H1 (cell line): ENCODE data around the gene CCDC7. TPM values are rescaled to one million over a fixed set of nuclear protein-coding genes. Genes with fewer than 3 reads are reported as not detected.

Experiments used
- CTCF ChIA-PET: fragments of 300-600 bp; sonication (Branson Sonifier 250); formaldehyde crosslinking; loops from one replicate; lab custom pipeline; 2021; ENCODE audit not compliant: partially characterized antibody; lab: Charles Lee
- POLR2A ChIA-PET: fragments of 300-600 bp; sonication (Branson Sonifier 250); formaldehyde crosslinking; loops from one replicate; lab custom pipeline; 2021; ENCODE audit warnings: inconsistent platforms; ENCODE audit not compliant: partially characterized antibody; lab: Charles Lee
- DNase-seq, 2 experiments: peaks; one replicate each; pipeline versions ENCODE4 v3.0.0 to v3.0.0-alpha.2; 2010 to 2022; ENCODE audit warnings: low spot score in 2 of 2, low read depth in 1 of 2, mixed read lengths in 1 of 2
- FAIRE-seq: peaks from 2 replicates; lab custom pipeline; 2011; peaks lifted over from hg19 to GRCh38; lab: Jason Lieb, UNC
- H2AFZ ChIP-seq: 2 replicates; pipeline ENCODE4 v1.8.1; 2012; ENCODE audit warnings: low read length, inconsistent platforms
- H2AK5ac ChIP-seq: 2 replicates; pipeline ENCODE4 v1.6.1; 2013; ENCODE audit warnings: low read depth, low read length
- H2BK120ac ChIP-seq: replicated peaks from 2 replicates; pipeline ENCODE3; 2013; ENCODE audit warnings: low read depth, low read length, inconsistent platforms
- H2BK12ac ChIP-seq: 2 replicates; pipeline ENCODE4 v1.6.1; 2013; ENCODE audit warnings: low read depth, low read length
- H2BK15ac ChIP-seq: 2 replicates; pipeline ENCODE4 v1.6.1; 2013; ENCODE audit warnings: low read length
- H2BK20ac ChIP-seq: 2 replicates; pipeline ENCODE4 v1.6.1; 2013; ENCODE audit warnings: low read length
- H2BK5ac ChIP-seq: 2 replicates; pipeline ENCODE4 v1.6.1; 2013; ENCODE audit warnings: low read depth, low read length
- H3K14ac ChIP-seq: 2 replicates; pipeline ENCODE4 v1.6.1; 2013; ENCODE audit warnings: inconsistent platforms; ENCODE audit not compliant: insufficient read length
- H3K18ac ChIP-seq: 2 replicates; pipeline ENCODE4 v1.6.1; 2013; ENCODE audit warnings: low read length; ENCODE audit errors: extremely low read depth
- H3K23ac ChIP-seq: 2 replicates; pipeline ENCODE4 v1.6.1; 2013; ENCODE audit warnings: inconsistent platforms; ENCODE audit not compliant: insufficient read length
- H3K23me2 ChIP-seq: 2 replicates; pipeline ENCODE4 v1.6.1; 2013; ENCODE audit warnings: low read depth, low read length
- H3K27ac ChIP-seq: 2 replicates; pipeline ENCODE4 v1.6.1; 2011; ENCODE audit warnings: low read depth, low read length, inconsistent platforms
- H3K27me3 ChIP-seq, 4 experiments: replicated peaks in 1 of 4; 1 replicate in 1 of 4; 2 replicates in 3 of 4; pipeline versions ENCODE4 v1.6.1 to v1.8.1; 2011 to 2013; ENCODE audit warnings: low read length in 3 of 4, mild to moderate bottlenecking in 3 of 4, inconsistent platforms in 2 of 4, mixed read lengths in 2 of 4, moderate library complexity in 1 of 4; ENCODE audit not compliant: control insufficient read depth in 3 of 4, insufficient read depth in 3 of 4; ENCODE audit errors: extremely low read depth in 1 of 4
- H3K36me3 ChIP-seq, 4 experiments: 2 replicates each; pipeline versions ENCODE4 v1.6.1 to v1.8.1; 2011 to 2013; ENCODE audit warnings: mild to moderate bottlenecking in 4 of 4, low read length in 3 of 4, moderate library complexity in 2 of 4, control low read depth in 1 of 4, inconsistent platforms in 1 of 4; ENCODE audit not compliant: insufficient read depth in 4 of 4, control insufficient read depth in 2 of 4
- H3K4ac ChIP-seq: replicated peaks from 2 replicates; pipeline ENCODE3; 2013; ENCODE audit warnings: low read length, low read depth, mixed read lengths, inconsistent platforms; ENCODE audit not compliant: insufficient read length
- H3K4me1 ChIP-seq, 4 experiments: replicated peaks in 1 of 4; 1 replicate in 1 of 4; 2 replicates in 3 of 4; pipeline versions ENCODE4 v1.6.1 to v1.8.1; 2011 to 2013; ENCODE audit warnings: low read length in 3 of 4, inconsistent platforms in 2 of 4, mixed read lengths in 1 of 4; ENCODE audit not compliant: insufficient read depth in 4 of 4, control insufficient read depth in 3 of 4
- H3K4me2 ChIP-seq, 2 experiments: 2 replicates each; pipeline versions ENCODE4 v1.6.1 to v1.8.1; 2011 to 2013; ENCODE audit warnings: low read depth in 2 of 2, low read length in 2 of 2, control low read depth in 1 of 2, inconsistent platforms in 1 of 2, mild to moderate bottlenecking in 1 of 2; ENCODE audit not compliant: insufficient read depth in 1 of 2
- H3K4me3 ChIP-seq, 4 experiments: fragments of 200-600, 300-600 bp in 1 of 4; sonication (generic), shearing (Covaris generic), sonication (Bioruptor Twin) in 1 of 4; 2 replicates each; pipeline versions ENCODE4 v1.5.1 to v1.8.1; 2011 to 2016; ENCODE audit warnings: low read length in 4 of 4, low read depth in 3 of 4, control low read depth in 2 of 4, inconsistent platforms in 2 of 4, mild to moderate bottlenecking in 2 of 4, mixed read lengths in 1 of 4, moderate library complexity in 1 of 4; ENCODE audit not compliant: insufficient read depth in 2 of 4; ENCODE audit errors: extremely low read depth in 1 of 4
- H3K56ac ChIP-seq: replicated peaks from 2 replicates; pipeline ENCODE3; 2013; ENCODE audit warnings: low read depth, mild to moderate bottlenecking, mixed read lengths, low read length, inconsistent platforms; ENCODE audit not compliant: insufficient read length
- H3K79me1 ChIP-seq: 2 replicates; pipeline ENCODE4 v1.6.1; 2013; ENCODE audit warnings: low read depth, low read length, control low read depth
- H3K79me2 ChIP-seq, 2 experiments: 2 replicates each; pipeline versions ENCODE4 v1.6.1 to v1.8.1; 2012 to 2013; ENCODE audit warnings: low read length in 2 of 2, mild to moderate bottlenecking in 2 of 2, inconsistent platforms in 1 of 2; ENCODE audit not compliant: insufficient read depth in 2 of 2, control insufficient read depth in 1 of 2
- H3K9ac ChIP-seq, 4 experiments: replicated peaks in 1 of 4; 1 replicate in 1 of 4; 2 replicates in 3 of 4; pipeline versions ENCODE4 v1.6.1 to v1.8.1; 2011 to 2013; ENCODE audit warnings: low read depth in 3 of 4, low read length in 3 of 4, control low read depth in 2 of 4, mild to moderate bottlenecking in 2 of 4, moderate library complexity in 2 of 4, inconsistent platforms in 1 of 4; ENCODE audit errors: extremely low read depth in 1 of 4
- H3K9me3 ChIP-seq, 2 experiments: 2 replicates each; pipeline versions ENCODE4 v1.6.1 to v1.8.1; 2012 to 2013; ENCODE audit warnings: mild to moderate bottlenecking in 2 of 2, moderate library complexity in 2 of 2, control low read depth in 1 of 2, inconsistent platforms in 1 of 2, low read depth in 1 of 2, low read length in 1 of 2, mixed read lengths in 1 of 2; ENCODE audit not compliant: insufficient read depth in 2 of 2
- H4K20me1 ChIP-seq, 2 experiments: replicated peaks in 1 of 2; 2 replicates each; pipeline versions ENCODE3 to v1.8.1; 2011 to 2013; ENCODE audit warnings: inconsistent platforms in 2 of 2, low read length in 2 of 2, mild to moderate bottlenecking in 1 of 2; ENCODE audit not compliant: insufficient read depth in 2 of 2, control insufficient read depth in 1 of 2
- H4K5ac ChIP-seq: 2 replicates; pipeline ENCODE4 v1.6.1; 2013; ENCODE audit warnings: low read length, low read depth, mixed read lengths, inconsistent platforms; ENCODE audit not compliant: insufficient read length
- H4K8ac ChIP-seq: 2 replicates; pipeline ENCODE4 v1.8.0; 2013; ENCODE audit warnings: mild to moderate bottlenecking, moderate library complexity, low read length, inconsistent platforms; ENCODE audit not compliant: insufficient read depth; ENCODE audit errors: extremely low read depth
- H4K91ac ChIP-seq: replicated peaks from 2 replicates; pipeline ENCODE3; 2013; ENCODE audit warnings: low read length, mixed read lengths, inconsistent platforms; ENCODE audit not compliant: insufficient read length
- CREB1 ChIP-seq: IDR thresholded peaks from 2 replicates; pipeline ENCODE4 v1.6.1; 2012; ENCODE audit warnings: inconsistent platforms
- HDAC6 ChIP-seq: IDR thresholded peaks from one replicate; pipeline ENCODE4 v1.7.1; 2012; ENCODE audit warnings: low read depth, mild to moderate bottlenecking, inconsistent platforms, low read length, moderate library complexity
- NRF1 ChIP-seq: IDR thresholded peaks from 2 replicates; pipeline ENCODE4 v1.6.1; 2011; ENCODE audit warnings: mild to moderate bottlenecking, low read depth, low read length, improper control_type of control experiment
- RFX5 ChIP-seq: IDR thresholded peaks from 2 replicates; pipeline ENCODE4 v1.6.1; 2011; ENCODE audit warnings: low read depth, low read length, improper control_type of control experiment, borderline replicate concordance
- TCF12 ChIP-seq: IDR thresholded peaks from 2 replicates; pipeline ENCODE4 v1.6.1; 2011; ENCODE audit warnings: low read depth, mild to moderate bottlenecking, low read length
- WGBS, 2 experiments: shearing (Covaris generic) in 1 of 2; methylation state at CpG; one replicate each; pipeline versions ENCODE4 v1.1.6 to v1.1.7; 2013 to 2015; ENCODE audit warnings: low lambda C conversion rate in 2 of 2, mixed read lengths in 2 of 2, inconsistent platforms in 1 of 2, low coverage in 1 of 2, missing lambda C conversion rate in 1 of 2; ENCODE audit not compliant: insufficient replicate concordance in 2 of 2, insufficient coverage in 1 of 2, insufficient read length in 1 of 2; ENCODE audit errors: extremely low coverage in 1 of 2, missing lambda C conversion rate in 1 of 2; 5-methylcytosine and 5-hydroxymethylcytosine counted together
- polyA plus RNA-seq, 7 experiments: library from polyadenylated mRNA; depleted of rRNA in 3 of 7; stranded (reverse) in 5 of 7; unstranded in 2 of 7; fragments of >200 nt in 5 of 7; fragments of 200-250 nt in 2 of 7; gene quantifications; 1 replicate in 5 of 7; 2 replicates in 1 of 7; 4 replicates in 1 of 7; pipeline versions ENCODE4 v1.2.1 to v1.2.3, GENCODE V29; 2011 to 2013; ENCODE audit warnings: missing spikeins in 2 of 7, mixed read lengths in 2 of 7
- total RNA-seq: library from RNA; stranded (reverse); fragmentation: NEBNext Ultra II Directional; extraction: Animal tissue kit (Norgen Biotek cat#: 25700); gene quantifications from 2 replicates; pipeline ENCODE4 v1.2.1, GENCODE V29; 2021

Gene CCDC7
- total and polyA plus RNA-seq, 2 of the 8 experiments (the other 6 are each of a cell fraction or from before 2014, with no cell fraction given), result 0.18 to 0.74 TPM

DNA sequence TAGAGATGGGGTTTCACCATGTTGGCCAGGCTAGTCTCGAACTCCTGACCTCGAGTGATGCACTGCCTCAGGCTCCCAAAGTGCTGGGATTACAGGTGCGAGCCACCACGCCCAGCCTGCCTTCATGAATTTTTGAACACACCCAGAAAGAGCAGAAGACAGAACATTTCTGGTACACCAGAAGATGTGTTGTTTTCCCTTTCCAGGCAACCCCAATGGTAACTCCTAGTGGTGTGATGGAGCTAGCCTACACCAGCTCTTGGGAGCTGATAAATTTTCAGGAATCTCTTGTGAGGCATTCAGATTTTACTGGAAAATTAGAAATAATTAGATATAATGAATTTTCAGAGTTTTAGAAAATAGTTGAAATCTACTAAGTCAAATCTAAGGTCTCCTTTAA, 904 bp upstream of the CCDC7 start:
- Histone ChIP-seq H3K23ac (no peak overlapping the region), H3K9ac (no peak overlapping the region), H4K5ac (no peak overlapping the region), H2BK20ac (no peak overlapping the region), H3K23me2 (peaks cover 4% of the 10 kb centered on the region; the same call in 1 of the 2 replicates), H3K79me1 (no peaks in the 10 kb centered on the region), H3K79me2 (no peaks in the 10 kb centered on the region), H4K8ac (no peak overlapping the region), H3K27me3 (no peaks in the 10 kb centered on the region), H2BK15ac (no peak overlapping the region), H3K4me1 (no peaks in the 10 kb centered on the region), H3K36me3 (no peaks in the 10 kb centered on the region), H2AFZ (no peak overlapping the region), H2BK5ac (no peak overlapping the region), H3K4ac (no peak overlapping the region), H4K91ac (no peak overlapping the region), H3K56ac (no peak overlapping the region), H4K20me1 (no peaks in the 10 kb centered on the region), H2AK5ac (no peak overlapping the region), H3K4me3 (no peak overlapping the region), H3K18ac (no peak overlapping the region), H3K9me3 (no peaks in the 10 kb centered on the region), H3K27ac (no peak overlapping the region), H3K4me2 (peak overlapping the region in 1 of 2 experiments; percentile 87; a peak in 1 of 4 replicates), H2BK120ac (no peak overlapping the region), H3K14ac (no peak overlapping the region), H2BK12ac (no peak overlapping the region)
- DNase-seq (no peak), FAIRE-seq (no peak)
- TF ChIP-seq TCF12 (no peak), NRF1 (no peak), RFX5 (no peak), CREB1 (no peak), HDAC6 (no peak)
- POLR2A ChIA-PET, result interaction anchor here (0.6 to 2.0 kb wide), 3 partner anchors 22 to 99 kb away, joined by 3 to 6 read pairs (median 4); no protein-coding TSS in a partner anchor
- CTCF ChIA-PET, result interaction anchor here (1.1 kb wide), 1 partner anchor 77 kb away, joined by 3 read pairs; no protein-coding TSS in a partner anchor
- WGBS, 2 experiments, result 95% methylated on average over 4 of the region's 4 CpGs; no CpG with 5 or more reads in 1 of the 2 experiments
